H1 (cell line): ENCODE measurements around the gene RIMBP2. TPM values are rescaled to one million over a fixed set of nuclear protein-coding genes. Genes with fewer than 3 reads are reported as not detected.

Source experiments
- BRCA1 ChIP-seq: IDR thresholded peaks from 2 replicates; pipeline ENCODE4 v1.6.1; 2012; ENCODE audit warnings: low read depth, low read length, improper control_type of control experiment
- CBX8 ChIP-seq: fragments of 300-800, 300-1000 bp; sonication (generic); IDR thresholded peaks from 2 replicates; pipeline ENCODE4 v1.7.1; 2016; ENCODE audit warnings: low read depth, low read length, borderline replicate concordance
- CHD2 ChIP-seq: IDR thresholded peaks from 2 replicates; pipeline ENCODE4 v1.6.1; 2012; ENCODE audit warnings: low read length, improper control_type of control experiment
- FOSL1 ChIP-seq: IDR thresholded peaks from 2 replicates; pipeline ENCODE4 v1.6.1; 2011; ENCODE audit warnings: mild to moderate bottlenecking, low read depth, low read length, moderate library complexity; ENCODE audit not compliant: insufficient read depth
- POLR2A ChIP-seq, 2 experiments: IDR thresholded peaks; 1 replicate in 1 of 2; 2 replicates in 1 of 2; pipeline ENCODE4 v1.6.1; 2011; ENCODE audit warnings: low read depth in 2 of 2, low read length in 2 of 2, mild to moderate bottlenecking in 2 of 2; ENCODE audit errors: control extremely low read depth in 1 of 2
- SIN3A ChIP-seq, 2 experiments: IDR thresholded peaks in 1 of 2; conservative IDR thresholded peaks in 1 of 2; 2 replicates each; pipeline ENCODE4 v1.6.1; 2011 to 2012; ENCODE audit warnings: low read length in 2 of 2, improper control_type of control experiment in 1 of 2, low read depth in 1 of 2, mild to moderate bottlenecking in 1 of 2
- ZNF274 ChIP-seq: IDR thresholded peaks from 2 replicates; pipeline ENCODE4 v1.7.0; 2012; ENCODE audit warnings: low read length, borderline replicate concordance; ENCODE audit errors: extremely low read depth
- polyA plus RNA-seq, 7 experiments: library from polyadenylated mRNA; depleted of rRNA in 3 of 7; stranded (reverse) in 5 of 7; unstranded in 2 of 7; fragments of >200 nt in 5 of 7; fragments of 200-250 nt in 2 of 7; gene quantifications; 1 replicate in 5 of 7; 2 replicates in 1 of 7; 4 replicates in 1 of 7; pipeline versions ENCODE4 v1.2.1 to v1.2.3, GENCODE V29; 2011 to 2013; ENCODE audit warnings: missing spikeins in 2 of 7, mixed read lengths in 2 of 7
- total RNA-seq: library from RNA; stranded (reverse); fragmentation: NEBNext Ultra II Directional; extraction: Animal tissue kit (Norgen Biotek cat#: 25700); gene quantifications from 2 replicates; pipeline ENCODE4 v1.2.1, GENCODE V29; 2021

RIMBP2 gene
- total and polyA plus RNA-seq, 2 of the 8 experiments (the other 6 are each of a cell fraction or from before 2014, with no cell fraction given) = 0.18 to 0.65 TPM

- TF ChIP-seq CBX8 (no peak), ZNF274 (no peak), CHD2 (no peak), POLR2A (IDR thresholded peaks at IDR 0.05; ENCODE audit: control extremely low read depth in 1 of 2, low read depth in 2 of 2, low read length in 2 of 2) (no peak), FOSL1 (no peak), SIN3A (conservative IDR thresholded peaks at IDR 0.05 in 1 of 2, IDR thresholded peaks at IDR 0.05 in 1 of 2; ENCODE audit: low read depth in 1 of 2, low read length in 2 of 2) (no peak), BRCA1 (no peak)
These were observed 282.7 kb downstream of the RIMBP2 start (continued) for GRCh38 chr12:130433411-130433810.
